Fibroblast of villous mesenchyme (primary cell): Measurements from ENCODE around the gene ZNF787. TPM values are rescaled to one million over a fixed set of nuclear protein-coding genes. Genes with fewer than 3 reads are reported as not detected.

Experiments
- DNase-seq: peaks from one replicate; pipeline ENCODE4 v3.0.0-alpha.2; 2010; ENCODE audit warnings: low read depth
- H3K4me3 ChIP-seq: 2 replicates; pipeline ENCODE4 v1.5.1; 2011; ENCODE audit warnings: low read depth, mild to moderate bottlenecking, low read length
- CTCF ChIP-seq: IDR thresholded peaks from 2 replicates; pipeline ENCODE4 v1.5.1; 2012; ENCODE audit warnings: low read depth, mild to moderate bottlenecking, low read length; ENCODE audit not compliant: insufficient read depth
- total RNA-seq: library from RNA; depleted of rRNA; stranded (reverse); fragments of >200 nt; gene quantifications from 2 replicates; pipeline ENCODE4 v1.2.3, GENCODE V29; 2012

The ZNF787 gene
- total RNA-seq, 1 donor: 25.0 TPM

- TF ChIP-seq CTCF: no peak
- no peak for DNase-seq
- H3K4me3 ChIP-seq: no peak overlapping the region
Measured at GRCh38 chr19:56097306-56097705, 23.8 kb downstream of the ZNF787 start.

- TF ChIP-seq CTCF: no peak
- no peak for DNase-seq
- H3K4me3 ChIP-seq: no peak overlapping the region
Measured at GRCh38 chr19:56096665-56097064, 24.4 kb downstream of the ZNF787 start.

- no peak overlapping the region for H3K4me3 ChIP-seq
- no peak for TF ChIP-seq CTCF
- DNase-seq: no peak
Measured at GRCh38 chr19:56094449-56094848, 26.6 kb downstream of the ZNF787 start.

GRCh38 chr19:56092685-56093631 lies 28.1 kb downstream of the ZNF787 start:
- DNase-seq: no peak
- no peak for TF ChIP-seq CTCF

GRCh38 chr19:56091751-56092546 lies 29.1 kb downstream of the ZNF787 start:
- no peak for TF ChIP-seq CTCF
- DNase-seq: peak; percentile 85

More at GRCh38 chr19:56092685-56093631, 28.1 kb downstream of the ZNF787 start:
- peak overlapping the region; percentile 63 for H3K4me3 ChIP-seq

GRCh38 chr19:56091066-56091490 lies 30.0 kb downstream of the ZNF787 start:
- peak overlapping the region; percentile 63 for H3K4me3 ChIP-seq

More at GRCh38 chr19:56091751-56092546, 29.1 kb downstream of the ZNF787 start:
- H3K4me3 ChIP-seq: peak overlapping the region; percentile 63

More at GRCh38 chr19:56091066-56091490, 30.0 kb downstream of the ZNF787 start:
- TF ChIP-seq CTCF: no peak
- peak; percentile 79 for DNase-seq
